ENCODE results near the gene PRUNE2.

GRCh38 chr9:76624391-76625048 is 281.4 kb downstream of the PRUNE2 start:
- TF ChIP-seq CTCF (IDR thresholded peaks at IDR 0.05) (no peak), POLR2A (IDR thresholded peaks at IDR 0.05) (no peak)

All from adrenal gland (tissue), 5 donors.